Umbilical cord (tissue), 2 donors: ENCODE measurements around the gene MYH3. TPM values are rescaled to one million over a fixed set of nuclear protein-coding genes. Genes with fewer than 3 reads are reported as not detected.
A peak's percentile ranks its signal among the peaks of the same experiment; 100 is the strongest.

Experiments used
- DNase-seq: peaks from one replicate; pipeline ENCODE4 v3.0.0-alpha.2; 2015; ENCODE audit warnings: low spot score
- total RNA-seq: library from RNA; depleted of rRNA; stranded (reverse); fragments of >200 nt; gene quantifications from one replicate; pipeline ENCODE4 v1.2.3, GENCODE V29; 2014; ENCODE audit warnings: low replicate concordance; ENCODE audit not compliant: insufficient read depth

Gene MYH3
- total RNA-seq, 1 donor from 2014 or later: 12.0 TPM

- DNase-seq: peak; percentile 67
These were observed 42.5 kb downstream of the MYH3 start for GRCh38 chr17:10614536-10615155.

GRCh38 chr17:10613775-10614513 lies 43.2 kb downstream of the MYH3 start:
- peak; percentile 47 for DNase-seq

GRCh38 chr17:10612957-10613744 lies 44.0 kb downstream of the MYH3 start:
- no peak for DNase-seq

GRCh38 chr17:10610884-10611283 lies 46.2 kb downstream of the MYH3 start:
- no peak for DNase-seq

- no peak for DNase-seq
These were observed 48.9 kb downstream of the MYH3 start for GRCh38 chr17:10608244-10608643.

GRCh38 chr17:10606110-10606509 lies 51.0 kb downstream of the MYH3 start:
- no peak for DNase-seq

GRCh38 chr17:10605221-10605783 lies 51.8 kb downstream of the MYH3 start:
- no peak for DNase-seq

GRCh38 chr17:10604521-10604920 lies 52.6 kb downstream of the MYH3 start:
- DNase-seq: no peak

- no peak for DNase-seq
These were observed 53.2 kb downstream of the MYH3 start for GRCh38 chr17:10603931-10604330.

GRCh38 chr17:10600571-10600970 lies 56.5 kb downstream of the MYH3 start:
- peak; percentile 46 for DNase-seq

- no peak for DNase-seq
These were observed 58.5 kb downstream of the MYH3 start for GRCh38 chr17:10598621-10599020.

GRCh38 chr17:10589553-10590145 lies 67.5 kb downstream of the MYH3 start:
- DNase-seq: no peak

- no peak for DNase-seq
These were observed 71.6 kb downstream of the MYH3 start for GRCh38 chr17:10585529-10585928.

- DNase-seq: no peak
These were observed 73.3 kb downstream of the MYH3 start for GRCh38 chr17:10583834-10584233.

GRCh38 chr17:10579270-10579669 lies 77.8 kb downstream of the MYH3 start:
- DNase-seq: no peak

Other genes starting within 250 kb of the MYH3 start
- gene MYH8, start 235.4 kb downstream of the MYH3 start, total RNA-seq: not detected
- gene MYH4, start 187.8 kb downstream of the MYH3 start, total RNA-seq: under 0.01 TPM
- gene MYH1, start 138.8 kb downstream of the MYH3 start, total RNA-seq: not detected
- 0.72 TPM for gene MYH2, start 107.7 kb downstream of the MYH3 start, total RNA-seq
- 57.8 TPM for gene SCO1, start 40.2 kb upstream of the MYH3 start, total RNA-seq
- 18.3 TPM for gene ADPRM, start 40.3 kb upstream of the MYH3 start, total RNA-seq
- gene TMEM220, start 72.7 kb upstream of the MYH3 start, total RNA-seq: 20.0 TPM
- not detected for gene TMEM238L, start 146.8 kb upstream of the MYH3 start, total RNA-seq
- gene PIRT, start 180.8 kb upstream of the MYH3 start, total RNA-seq: 0.24 TPM